Stimulated activated CD4-positive, alpha-beta T cell treated with anti-CD3 and anti-CD28 coated beads, Interleukin-4, amount 100 ng/mL, for 48 hours (primary cell): ENCODE data around the gene NPFFR1.

Experiments used
- DNase-seq, 2 donors: peaks; one replicate each; pipeline ENCODE4 v3.0.0-alpha.2; 2020; ENCODE audit warnings: low read depth in 2 of 2

The NPFFR1 gene

GRCh38 chr10:70283445-70284399 lies at the start of gene NPFFR1:
Gene NPFFR1 (minus strand): TSS chr10:70284004. CDS start chr10:70283676, 328 bp downstream.
- no peak for DNase-seq

DNA sequence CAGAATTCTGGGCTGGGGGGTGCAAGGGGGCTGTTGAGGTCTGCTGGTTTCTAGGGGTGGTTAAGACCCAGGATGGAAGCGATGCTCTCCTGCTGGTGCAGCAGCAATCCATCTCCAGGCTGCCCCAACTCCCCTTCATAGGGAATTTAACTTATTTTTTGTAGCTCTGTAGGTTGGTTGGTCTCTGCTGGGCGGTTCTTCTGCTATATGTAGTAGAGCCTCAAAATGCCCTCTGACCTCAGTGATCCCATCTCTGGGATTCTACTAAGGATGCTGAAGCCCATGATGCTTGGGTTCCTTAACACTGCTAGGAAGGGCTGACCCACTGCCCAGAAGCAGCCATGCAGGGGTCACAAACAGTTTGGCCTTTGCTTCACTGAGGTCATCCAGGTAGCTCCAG lies 49.5 kb upstream of the NPFFR1 start:
- DNase-seq, result no peak

- no peak for DNase-seq
Observed at GRCh38 chr10:70331486-70332268, 47.9 kb upstream of the NPFFR1 start.

DNA sequence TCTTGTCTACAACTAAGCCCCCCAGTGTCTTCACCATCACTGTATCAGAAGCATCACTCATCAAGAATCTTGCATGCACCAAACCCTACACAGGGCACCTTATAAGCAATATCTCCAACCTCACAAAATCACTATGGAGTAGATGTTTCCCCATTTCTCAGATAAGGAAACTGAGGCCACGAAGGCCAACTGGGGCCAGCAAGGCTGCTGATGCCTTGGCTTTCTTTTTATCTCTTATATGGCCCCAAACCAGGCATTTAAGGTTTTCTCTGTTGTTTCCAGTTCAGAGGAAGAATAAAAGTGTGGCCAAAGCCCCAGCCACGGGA lies 47.3 kb upstream of the NPFFR1 start:
- DNase-seq, result no peak

DNA sequence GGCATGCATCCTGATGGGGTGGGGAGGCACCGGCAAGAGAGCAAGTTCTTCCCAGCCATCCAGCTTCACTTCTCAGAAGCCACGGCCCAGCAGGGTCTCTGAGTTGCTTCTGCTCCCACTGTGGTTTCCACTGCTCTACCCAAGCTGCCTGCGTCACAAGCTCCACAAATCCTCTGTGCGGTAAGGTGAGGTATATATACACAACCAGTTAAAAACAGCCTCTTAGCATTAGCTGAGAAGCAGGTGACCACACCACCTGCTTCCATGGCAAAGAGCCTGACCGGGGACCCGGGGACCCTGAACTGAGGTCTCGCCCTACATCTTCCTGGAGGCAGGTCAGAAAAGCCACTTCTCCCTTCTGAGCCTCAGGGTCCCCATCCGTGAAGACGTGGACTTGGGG lies 46.9 kb upstream of the NPFFR1 start:
- DNase-seq, result no peak

GRCh38 chr10:70328967-70329366 lies 45.2 kb upstream of the NPFFR1 start:
- DNase-seq, result no peak

DNA sequence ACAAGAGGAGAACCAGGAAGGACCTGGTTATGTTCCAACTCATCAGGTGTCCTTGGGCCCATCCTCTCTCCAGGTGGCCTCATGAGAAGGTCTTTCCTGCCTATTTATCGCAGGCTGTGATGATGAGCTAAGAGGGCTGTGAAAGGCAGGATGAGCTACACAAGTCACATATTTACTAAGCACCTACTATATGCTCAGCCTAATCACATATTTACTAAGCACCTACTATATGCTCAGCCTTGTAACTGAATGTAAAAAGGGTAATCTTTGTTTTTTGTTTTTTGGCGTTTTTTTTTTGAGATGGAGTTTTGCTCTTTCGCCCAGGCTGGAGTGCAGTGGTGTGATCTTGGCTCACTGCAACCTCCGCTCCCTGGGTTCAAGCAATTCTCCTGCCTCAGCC lies 44.2 kb upstream of the NPFFR1 start:
- DNase-seq, result no peak

DNA sequence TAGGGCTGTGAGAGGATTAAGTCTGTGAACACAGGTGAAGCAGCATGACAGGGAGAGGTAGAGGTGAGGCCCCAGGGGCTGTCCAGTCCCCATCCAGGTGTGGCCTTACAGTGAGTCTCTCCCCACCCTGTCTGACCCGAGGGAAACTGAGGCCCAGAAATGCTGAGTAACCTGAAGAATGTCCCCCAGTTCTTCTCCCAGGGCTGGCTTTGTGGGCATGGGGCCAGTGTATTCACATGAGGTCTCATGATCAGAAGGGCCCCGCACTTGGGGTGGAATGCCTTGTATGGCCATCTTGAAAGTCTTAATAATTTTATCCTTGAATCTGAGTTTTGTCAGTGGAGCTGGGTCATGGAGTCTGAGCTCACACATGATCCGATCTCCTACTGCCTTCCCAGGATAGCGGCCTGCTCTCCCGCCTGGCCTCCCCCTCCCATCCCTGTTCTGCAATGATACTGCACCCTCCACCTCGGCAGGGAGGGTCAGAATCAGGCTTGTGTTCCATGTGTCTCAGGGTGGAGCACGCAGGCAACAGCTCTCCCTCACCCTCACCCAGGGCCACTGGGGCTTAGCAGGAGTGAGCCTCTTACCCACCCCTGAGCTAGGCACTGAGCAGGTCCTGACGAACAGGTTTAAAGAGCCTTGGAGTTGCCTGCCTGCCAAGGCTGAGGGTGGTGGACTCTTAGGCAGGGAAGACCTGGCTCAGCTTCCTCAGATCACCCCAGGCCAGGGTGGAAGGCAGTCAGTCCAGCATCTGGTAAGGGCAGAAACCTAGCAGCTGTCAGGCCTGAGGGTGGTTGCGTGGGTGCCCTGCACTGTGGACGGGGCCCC lies 41.4 kb upstream of the NPFFR1 start:
- no peak for DNase-seq

DNA sequence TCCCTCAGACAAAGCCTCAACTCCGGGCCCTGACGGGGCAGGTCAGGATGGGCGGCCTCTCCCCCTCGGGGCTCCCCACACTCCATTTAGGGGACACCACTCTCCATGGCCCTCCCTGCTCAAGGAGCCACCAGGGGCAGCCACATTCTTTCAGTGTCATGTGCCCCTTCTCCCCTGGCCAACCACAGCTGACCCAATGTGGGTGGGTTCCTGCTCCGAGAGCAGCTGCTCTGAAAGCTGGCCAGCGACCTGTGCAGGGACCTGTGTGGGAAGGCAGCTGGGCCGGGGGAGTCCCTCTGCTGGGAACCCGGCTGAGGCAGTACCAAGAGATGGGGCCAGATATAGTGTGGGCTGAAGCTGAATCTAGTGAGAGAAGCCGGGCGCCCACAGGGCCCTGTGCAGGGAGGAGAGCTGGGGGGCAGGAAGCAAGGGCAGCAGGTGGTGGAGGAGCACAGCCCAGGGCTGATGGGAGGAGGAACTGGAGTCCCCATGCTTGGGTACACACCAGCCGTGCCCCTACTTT lies 40.6 kb upstream of the NPFFR1 start:
- DNase-seq, result no peak

DNA sequence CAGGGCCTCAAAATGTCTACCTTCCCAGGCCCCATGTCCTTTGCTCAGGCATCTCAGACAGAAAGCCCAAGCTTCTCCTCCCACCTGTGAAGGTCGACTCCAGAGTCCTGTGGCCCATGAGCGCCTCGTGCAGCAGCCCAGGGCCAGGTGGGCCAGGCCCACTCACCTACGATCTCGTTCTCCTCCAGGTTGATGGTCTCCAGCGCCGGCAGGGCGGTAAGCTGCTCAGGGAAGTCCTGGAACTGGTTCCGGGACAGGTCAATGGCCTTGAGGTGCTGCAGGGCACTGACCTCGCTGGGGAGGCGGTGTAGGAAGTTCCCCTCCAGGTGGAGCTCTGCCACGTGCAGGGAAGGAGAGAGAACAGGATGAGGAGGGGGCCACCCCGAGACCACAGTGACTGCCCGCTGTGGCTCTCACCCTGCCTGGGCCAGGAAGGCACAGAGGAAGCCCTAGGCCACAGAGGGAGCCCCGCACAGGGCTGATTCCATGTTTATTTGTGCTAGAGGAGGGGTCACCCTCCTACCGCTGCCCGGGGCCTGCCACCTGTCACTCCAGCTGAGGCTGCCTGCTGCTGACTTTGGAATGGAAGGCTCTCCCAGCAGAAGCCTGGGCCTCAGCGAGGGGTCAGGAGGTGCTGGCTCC lies 40.0 kb upstream of the NPFFR1 start:
- DNase-seq, result no peak

DNA sequence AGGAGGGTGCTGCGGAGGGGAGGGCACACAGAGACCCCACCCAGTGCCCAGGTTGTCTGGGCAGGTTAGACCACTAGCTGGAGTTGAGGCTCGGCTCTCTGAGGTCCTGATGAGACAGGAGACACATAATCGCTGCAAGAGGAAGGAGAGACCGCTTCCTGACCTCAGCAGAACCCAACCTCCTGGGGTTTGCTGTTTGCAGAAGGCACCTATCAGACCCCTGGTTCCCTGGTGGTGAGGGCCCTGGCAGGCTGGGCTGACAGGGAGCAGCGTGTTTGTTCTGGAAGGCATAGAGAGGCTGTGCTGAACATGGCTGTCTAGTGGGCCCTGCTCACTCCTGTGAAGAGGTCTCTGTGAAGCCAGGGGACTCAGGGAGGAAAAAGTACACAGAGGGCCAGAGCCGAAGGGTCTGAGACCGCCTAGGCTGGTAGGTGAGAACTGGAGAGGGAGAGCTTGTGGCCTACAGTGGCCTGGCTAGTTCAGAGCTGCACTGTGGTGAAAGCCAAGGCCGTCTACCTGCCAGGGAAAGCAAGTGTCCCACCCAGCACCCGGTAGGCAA lies 39.4 kb upstream of the NPFFR1 start:
- no peak for DNase-seq

GRCh38 chr10:70321897-70322890 lies 38.4 kb upstream of the NPFFR1 start:
- DNase-seq, result no peak

- DNase-seq, result no peak
Observed at GRCh38 chr10:70321233-70321632, 37.4 kb upstream of the NPFFR1 start.

DNA sequence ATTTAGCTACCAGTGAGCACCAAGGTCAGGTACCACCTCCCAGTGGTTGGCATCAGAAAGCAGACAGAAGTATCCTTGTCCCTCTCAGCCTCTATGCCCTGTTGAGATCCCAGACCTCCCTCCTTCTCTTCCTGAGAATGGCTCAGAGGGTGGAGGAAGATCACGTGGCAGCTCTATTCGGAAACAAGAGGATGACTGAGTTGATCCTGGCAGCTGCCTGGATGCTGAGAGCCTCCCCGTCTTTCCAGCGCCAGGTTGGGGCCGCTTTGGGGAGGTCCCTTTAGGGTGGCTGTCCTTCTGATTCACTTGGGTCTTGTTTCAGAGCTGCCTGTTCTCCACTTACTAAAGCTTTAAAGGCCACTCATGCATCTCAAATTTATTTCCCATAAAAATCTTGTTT lies 36.9 kb upstream of the NPFFR1 start:
- no peak for DNase-seq

- no peak for DNase-seq
Observed at GRCh38 chr10:70319824-70320223, 36.0 kb upstream of the NPFFR1 start.

GRCh38 chr10:70319183-70319582 lies 35.4 kb upstream of the NPFFR1 start:
- DNase-seq, result no peak

GRCh38 chr10:70317943-70318318 lies 34.1 kb upstream of the NPFFR1 start:
- no peak for DNase-seq

- no peak for DNase-seq
Observed at GRCh38 chr10:70317272-70317942, 33.6 kb upstream of the NPFFR1 start.

DNA sequence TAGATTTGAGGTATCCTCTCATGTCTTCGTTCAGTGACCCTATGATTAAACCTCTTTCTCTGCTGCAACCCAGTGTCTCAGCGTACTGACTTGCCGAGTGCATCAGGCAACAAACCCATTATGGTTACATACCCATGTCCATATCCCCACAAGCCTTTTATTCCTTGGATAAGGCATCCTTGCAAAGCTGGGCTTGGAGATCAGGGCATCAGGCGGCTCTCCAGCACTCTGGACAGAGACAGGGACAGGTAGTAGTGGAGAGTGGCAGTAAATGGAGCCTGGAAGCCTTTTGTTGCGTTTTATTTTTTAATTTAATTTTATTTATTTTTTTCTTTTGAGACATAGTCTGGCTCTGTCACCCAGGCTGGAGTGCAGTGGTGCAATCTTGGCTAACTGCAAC lies 32.0 kb upstream of the NPFFR1 start:
- no peak for DNase-seq
